IPS-15b (cell line): ENCODE data around the gene PSMB7.

Experiments
- H3K27me3 ChIP-seq: one replicate; pipeline ENCODE4 v1.6.1; 2013; ENCODE audit warnings: low read length; ENCODE audit not compliant: control insufficient read depth, insufficient read depth
- H3K36me3 ChIP-seq: one replicate; pipeline ENCODE4 v1.6.1; 2013; ENCODE audit warnings: low read length; ENCODE audit not compliant: control insufficient read depth, insufficient read depth
- H3K4me1 ChIP-seq: one replicate; pipeline ENCODE4 v1.6.1; 2013; ENCODE audit warnings: mild to moderate bottlenecking, low read length; ENCODE audit not compliant: control insufficient read depth, insufficient read depth
- H3K4me3 ChIP-seq: one replicate; pipeline ENCODE4 v1.5.1; 2013; ENCODE audit warnings: low read depth, low read length
- H3K9ac ChIP-seq: one replicate; pipeline ENCODE4 v1.6.1; 2013; ENCODE audit warnings: low read depth, mild to moderate bottlenecking, low read length
- H3K9me3 ChIP-seq: one replicate; pipeline ENCODE4 v1.6.1; 2013; ENCODE audit warnings: mild to moderate bottlenecking, low read length; ENCODE audit not compliant: control insufficient read depth, insufficient read depth

The PSMB7 gene

GRCh38 chr9:124399968-124400940 is 15.0 kb downstream of the PSMB7 start:
- Histone ChIP-seq H3K9ac (peak overlapping the region; percentile 13), H3K4me3 (no peak overlapping the region), H3K9me3 (no peaks in the 10 kb centered on the region), H3K4me1 (peaks cover 17% of the 10 kb centered on the region), H3K27me3 (no peaks in the 10 kb centered on the region), H3K36me3 (peaks cover 17% of the 10 kb centered on the region)

DNA sequence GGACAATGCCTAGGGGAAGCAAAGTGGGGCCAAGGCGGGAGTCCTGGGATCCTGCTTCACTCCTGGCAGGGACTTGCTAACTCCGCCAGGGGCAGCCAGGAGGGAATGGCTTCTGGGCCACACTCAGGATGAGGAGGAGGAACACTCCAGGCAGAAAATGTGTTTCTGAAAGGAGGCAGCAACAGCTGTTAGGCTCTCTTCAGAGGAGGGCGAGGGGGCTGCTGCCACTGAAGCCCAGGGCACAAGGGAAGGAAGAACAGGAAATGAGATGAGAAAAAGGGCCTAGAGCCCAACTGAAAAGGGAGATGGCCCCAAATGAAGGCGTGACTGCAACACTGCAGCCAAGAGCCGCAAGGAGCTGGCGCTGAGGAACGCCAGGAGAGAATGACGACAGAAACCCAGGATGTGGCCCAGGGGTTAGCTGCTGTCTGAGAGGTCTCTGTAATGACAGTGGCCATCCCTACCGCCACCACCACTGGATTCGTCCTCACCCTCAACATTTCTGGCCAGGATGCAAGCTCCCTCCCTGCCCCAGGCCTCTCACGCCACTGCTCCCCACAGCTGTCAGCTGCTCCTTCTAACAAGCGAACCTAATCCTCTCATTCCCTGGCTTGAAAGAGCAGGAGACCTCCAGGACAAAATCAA is 15.8 kb downstream of the PSMB7 start:
- Histone ChIP-seq H3K36me3 (peaks cover 11% of the 10 kb centered on the region), H3K9me3 (no peaks in the 10 kb centered on the region), H3K4me1 (peaks cover 17% of the 10 kb centered on the region), H3K4me3 (no peak overlapping the region), H3K27me3 (no peaks in the 10 kb centered on the region), H3K9ac (no peak overlapping the region)

DNA sequence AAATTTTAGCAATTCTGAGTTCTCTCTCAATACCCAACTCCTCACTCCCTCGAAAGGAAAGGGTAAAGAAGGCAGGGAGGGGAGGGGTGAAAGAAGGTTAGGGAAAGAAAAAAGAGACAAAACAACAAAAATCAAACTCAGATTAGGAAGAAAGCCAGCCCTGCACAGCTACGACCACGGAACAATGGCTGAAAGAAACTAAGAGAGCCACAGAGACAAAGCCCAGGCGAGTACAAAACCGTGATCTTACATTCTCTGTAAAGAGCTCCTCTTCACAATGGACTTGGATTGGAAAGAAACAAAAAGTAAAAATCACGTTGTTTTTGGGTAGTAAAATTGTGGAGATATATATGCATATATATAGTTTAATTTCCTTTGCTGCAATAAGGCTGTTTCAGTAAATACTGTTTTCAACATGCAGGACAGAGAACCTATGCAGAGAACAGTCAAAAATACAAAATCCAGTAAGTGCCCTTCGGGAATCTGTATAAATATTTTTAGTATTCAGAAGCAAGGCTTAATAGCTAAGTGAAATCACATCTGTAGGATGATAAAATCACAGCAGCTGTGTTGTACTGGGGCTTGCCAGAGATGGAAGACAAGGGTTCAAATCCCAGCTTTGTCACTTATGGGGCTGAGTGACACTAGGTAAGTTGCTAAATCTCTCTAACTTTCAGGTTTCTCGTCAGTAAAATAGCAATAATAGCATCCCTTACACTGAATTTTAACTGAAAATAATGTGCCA is 16.9 kb downstream of the PSMB7 start:
- peaks cover 18% of the 10 kb centered on the region for H3K4me1 ChIP-seq
- H3K36me3 ChIP-seq = peaks cover 3% of the 10 kb centered on the region
- H3K9ac ChIP-seq = no peak overlapping the region

GRCh38 chr9:124395826-124396225 is 19.4 kb downstream of the PSMB7 start:
- no peaks in the 10 kb centered on the region for H3K27me3 ChIP-seq
- no peak overlapping the region for H3K9ac ChIP-seq
- H3K36me3 ChIP-seq = no peaks in the 10 kb centered on the region
- peaks cover 22% of the 10 kb centered on the region for H3K4me1 ChIP-seq
- no peaks in the 10 kb centered on the region for H3K9me3 ChIP-seq
- no peak overlapping the region for H3K4me3 ChIP-seq

More for the DNA sequence above, 16.9 kb downstream of the PSMB7 start:
- Histone ChIP-seq H3K27me3 (no peaks in the 10 kb centered on the region), H3K4me3 (no peak overlapping the region), H3K9me3 (no peaks in the 10 kb centered on the region)

DNA sequence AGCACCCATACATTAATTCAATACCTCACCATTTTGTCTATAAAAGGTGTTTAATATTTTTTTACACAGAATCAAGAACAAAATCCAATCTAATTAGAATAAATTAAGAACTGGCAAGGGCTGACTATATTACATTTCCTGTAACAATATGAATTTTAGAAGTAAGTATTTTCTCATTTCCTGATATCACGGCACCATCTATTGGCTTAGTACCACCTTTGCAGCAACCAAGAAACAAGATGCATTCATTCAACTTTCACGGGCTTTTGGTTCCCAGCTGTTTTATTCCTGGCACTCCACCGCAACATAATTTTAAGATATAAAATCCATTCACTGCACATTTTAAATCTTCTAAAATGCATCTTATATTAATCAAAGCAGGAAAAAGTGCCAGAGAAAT is 20.6 kb downstream of the PSMB7 start:
- H3K36me3 ChIP-seq = no peaks in the 10 kb centered on the region
- no peaks in the 10 kb centered on the region for H3K27me3 ChIP-seq
- no peak overlapping the region for H3K4me3 ChIP-seq
- peaks cover 13% of the 10 kb centered on the region for H3K4me1 ChIP-seq
- no peaks in the 10 kb centered on the region for H3K9me3 ChIP-seq
- H3K9ac ChIP-seq = no peak overlapping the region

DNA sequence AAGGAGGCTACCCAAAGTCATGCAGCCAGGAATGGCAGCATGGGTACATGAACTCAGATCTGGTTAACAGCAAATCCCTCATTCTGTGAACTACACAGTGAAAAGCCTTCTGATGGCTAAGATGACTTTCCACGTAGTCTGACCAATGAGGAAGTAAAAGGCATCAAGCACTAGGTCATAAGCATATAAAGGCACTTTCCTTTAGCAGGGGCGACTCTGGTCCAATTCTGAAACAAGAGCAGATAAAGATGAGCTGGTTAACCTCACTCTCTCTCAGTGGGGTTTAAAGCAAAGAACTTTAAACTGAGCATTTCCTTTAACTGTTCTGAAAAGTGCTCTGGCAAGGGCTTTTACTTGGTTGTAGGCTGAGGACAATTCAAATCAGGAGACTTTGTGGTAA is 21.1 kb downstream of the PSMB7 start:
- Histone ChIP-seq H3K9me3 (no peaks in the 10 kb centered on the region), H3K4me1 (peaks cover 12% of the 10 kb centered on the region), H3K9ac (no peak overlapping the region), H3K36me3 (no peaks in the 10 kb centered on the region), H3K27me3 (no peaks in the 10 kb centered on the region), H3K4me3 (no peak overlapping the region)

DNA sequence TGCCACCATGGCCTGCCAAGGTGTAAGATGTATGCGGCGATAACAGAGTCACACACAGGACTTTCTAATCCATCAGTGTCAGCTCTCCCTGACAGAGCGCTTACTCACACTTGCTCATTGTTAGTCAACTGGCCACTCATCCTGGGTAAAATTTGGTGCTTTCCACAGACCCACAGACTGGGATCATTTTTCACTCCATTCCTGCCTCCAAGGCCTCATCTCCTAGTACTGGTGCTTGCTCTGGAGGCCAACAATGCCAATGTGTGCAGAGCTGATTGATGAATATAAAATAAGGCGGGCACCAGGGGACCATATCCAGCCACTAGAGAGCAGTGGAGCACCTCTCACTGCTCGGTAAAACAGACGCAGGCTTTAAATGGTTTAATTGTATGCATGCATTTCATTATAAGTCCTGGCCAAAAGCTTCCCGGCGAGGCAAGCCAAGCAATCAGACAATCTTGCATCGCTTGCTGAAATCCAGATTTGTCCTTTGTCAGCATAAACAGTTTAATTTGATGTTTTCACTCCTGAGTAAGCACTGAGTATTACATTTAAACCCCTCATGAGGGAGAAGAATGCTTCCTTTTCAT is 22.3 kb downstream of the PSMB7 start:
- H3K4me1 ChIP-seq = peaks cover 10% of the 10 kb centered on the region
- no peak overlapping the region for H3K4me3 ChIP-seq
- H3K36me3 ChIP-seq = no peaks in the 10 kb centered on the region
- no peaks in the 10 kb centered on the region for H3K9me3 ChIP-seq
- no peak overlapping the region for H3K9ac ChIP-seq
- no peaks in the 10 kb centered on the region for H3K27me3 ChIP-seq

- no peaks in the 10 kb centered on the region for H3K9me3 ChIP-seq
- H3K36me3 ChIP-seq = no peaks in the 10 kb centered on the region
- H3K27me3 ChIP-seq = no peaks in the 10 kb centered on the region
- H3K9ac ChIP-seq = no peak overlapping the region
- peaks cover 10% of the 10 kb centered on the region for H3K4me1 ChIP-seq
- H3K4me3 ChIP-seq = no peak overlapping the region
These were observed 22.9 kb downstream of the PSMB7 start for GRCh38 chr9:124392254-124392870.

GRCh38 chr9:124390794-124391658 is 24.2 kb downstream of the PSMB7 start:
- H3K9ac ChIP-seq = no peak overlapping the region
- no peak overlapping the region for H3K4me3 ChIP-seq
- H3K9me3 ChIP-seq = no peaks in the 10 kb centered on the region
- no peaks in the 10 kb centered on the region for H3K27me3 ChIP-seq
- H3K4me1 ChIP-seq = peaks cover 13% of the 10 kb centered on the region
- H3K36me3 ChIP-seq = no peaks in the 10 kb centered on the region

GRCh38 chr9:124389146-124389939 is 25.9 kb downstream of the PSMB7 start:
- H3K27me3 ChIP-seq = no peaks in the 10 kb centered on the region
- no peaks in the 10 kb centered on the region for H3K9me3 ChIP-seq
- no peak overlapping the region for H3K4me3 ChIP-seq
- H3K36me3 ChIP-seq = no peaks in the 10 kb centered on the region
- H3K4me1 ChIP-seq = peaks cover 13% of the 10 kb centered on the region
- H3K9ac ChIP-seq = no peak overlapping the region
